ENCODE data around the gene HSD11B2. TPM values are rescaled to one million over a fixed set of nuclear protein-coding genes. Genes with fewer than 3 reads are reported as not detected.

HSD11B2 gene
- total RNA-seq, 1 experiment from 2014 or later: 33.5 TPM

- peaks cover 8% of the 10 kb centered on the region; the same call in 1 of the 2 replicates for H3K4me1 ChIP-seq (ENCODE audit: insufficient read depth, low read length)
- no peak overlapping the region for H2BK120ac ChIP-seq (ENCODE audit: low read depth, low read length, poor library complexity, severe bottlenecking)
- no peaks in the 10 kb centered on the region for H3K79me1 ChIP-seq (ENCODE audit: insufficient read depth, low read depth, low read length, poor library complexity, severe bottlenecking)
- Mint-ChIP-seq H3K4me3 (no peak overlapping the region), H3K27ac (peak overlapping the region in 1 of 3 experiments; percentile 60; a peak in 1 of 7 replicates), H3K36me3 (ENCODE audit: insufficient read depth in 1 of 3, low read depth in 3 of 3) (peaks cover 0 to 4% (median 0%) of the 10 kb centered on the region in 3 experiments; a peak in 2 of 7 replicates), H3K27me3 (ENCODE audit: low read depth) (peaks cover 29% of the 10 kb centered on the region), H3K4me1 (peaks cover 40 to 44% of the 10 kb centered on the region in 2 experiments), H3K9me3 (no peaks in the 10 kb centered on the region)
- no peak overlapping the region for H4K91ac ChIP-seq (ENCODE audit: insufficient read length, low read depth, low read length)
- DNase-seq: no peak
- no peak overlapping the region for H3K18ac ChIP-seq (ENCODE audit: insufficient read length, low read depth, low read length)
- no peak for TF ChIP-seq CTCF (conservative IDR thresholded peaks at IDR 0.05)
- no peak overlapping the region for H3K14ac ChIP-seq (ENCODE audit: insufficient read depth, low read length)
- no peaks in the 10 kb centered on the region for H3K27me3 ChIP-seq (ENCODE audit: insufficient read depth, low read length)
- no peak overlapping the region for H3K56ac ChIP-seq (ENCODE audit: insufficient read length, low read depth, low read length)
- no peak overlapping the region for H3K4me2 ChIP-seq (ENCODE audit: insufficient read depth, insufficient read length, low read length)
- no peaks in the 10 kb centered on the region for H3K79me2 ChIP-seq (ENCODE audit: insufficient read depth, low read length)
- no peak overlapping the region for H2AFZ ChIP-seq (ENCODE audit: low read length)
- H3K27ac ChIP-seq (ENCODE audit: insufficient read length, low read depth, low read length): no peak overlapping the region
- H3K23ac ChIP-seq (ENCODE audit: insufficient read length, low read depth, low read length): no peak overlapping the region
- H4K5ac ChIP-seq (ENCODE audit: insufficient read length, low read depth, low read length): no peak overlapping the region
- no peak overlapping the region for H2AK5ac ChIP-seq (ENCODE audit: insufficient read length, low read length)
- no peak overlapping the region for H3T11ph ChIP-seq (ENCODE audit: low read length)
- no CpG with 5 or more reads among the region's 12 CpGs for WGBS (ENCODE audit: extremely low coverage, insufficient read length, low lambda C conversion rate)
- no peak overlapping the region for H2BK20ac ChIP-seq (ENCODE audit: low read depth, low read length, poor library complexity, severe bottlenecking)
- no peak overlapping the region for H4K8ac ChIP-seq (replicated peaks; ENCODE audit: insufficient read length, low read depth, low read length)
- no peak overlapping the region for H2BK12ac ChIP-seq (ENCODE audit: insufficient read length, low read depth, low read length)
- H2BK5ac ChIP-seq (ENCODE audit: insufficient read length, low read length): no peak overlapping the region
- no peaks in the 10 kb centered on the region for H3K23me2 ChIP-seq (ENCODE audit: insufficient read length, low read depth, low read length, poor library complexity, severe bottlenecking)
- no peaks in the 10 kb centered on the region for H3K9me3 ChIP-seq (ENCODE audit: control insufficient read depth, low read depth, low read length)
- H2BK15ac ChIP-seq (ENCODE audit: low read depth, low read length): no peak overlapping the region
- no peak overlapping the region for H3K4ac ChIP-seq (ENCODE audit: low read depth, low read length)
- H4K20me1 ChIP-seq (ENCODE audit: control insufficient read depth, insufficient read depth, insufficient read length): peaks cover 2% of the 10 kb centered on the region
- H3K9ac ChIP-seq (ENCODE audit: extremely low read depth, insufficient read length, low read length): no peak overlapping the region
Measured at GRCh38 chr16:67403976-67404555, 26.9 kb upstream of the HSD11B2 start.

All from H9 (cell line).